GM12801 (cell line): ENCODE data around the gene MLLT6.

Source experiments
- CTCF ChIP-seq: IDR thresholded peaks from one replicate; pipeline ENCODE4 v1.5.1; 2011; ENCODE audit warnings: control low read depth; ENCODE audit not compliant: insufficient read length; ENCODE audit errors: extremely low read depth

Gene MLLT6

GRCh38 chr17:38673707-38674013, 31.4 kb upstream of the MLLT6 start:
- TF ChIP-seq CTCF = no peak

GRCh38 chr17:38674014-38674748, 30.9 kb upstream of the MLLT6 start:
- TF ChIP-seq CTCF = no peak

- TF ChIP-seq CTCF = no peak
Measured at GRCh38 chr17:38674749-38675615, 30.1 kb upstream of the MLLT6 start, which contains the start of gene EPOP. Gene EPOP (minus strand): TSS chr17:38674957. CDS start chr17:38674495, 462 bp downstream.

GRCh38 chr17:38676706-38677504, 28.2 kb upstream of the MLLT6 start:
- TF ChIP-seq CTCF = peak; percentile 95

- no peak for TF ChIP-seq CTCF
Measured at GRCh38 chr17:38677819-38678218, 27.3 kb upstream of the MLLT6 start.

- no peak for TF ChIP-seq CTCF
Measured at GRCh38 chr17:38681096-38681495, 24.0 kb upstream of the MLLT6 start.

- TF ChIP-seq CTCF = no peak
Measured at GRCh38 chr17:38685491-38685890, 19.6 kb upstream of the MLLT6 start.
